NCI-H524 treated with DMSO at 0.1 percent for 48 hours (cell line): Measurements from ENCODE around the gene STK16.
"Not testable (repeated sequence)": the region's sequence is repeated elsewhere in the genome, so short reads cannot be mapped to it uniquely, and the experiment has no call there.

Experiments used
- DNase-seq: peaks from one replicate; lab custom pipeline; 2025; lab: John Stamatoyannopoulos, UW

STK16 gene, protein sequence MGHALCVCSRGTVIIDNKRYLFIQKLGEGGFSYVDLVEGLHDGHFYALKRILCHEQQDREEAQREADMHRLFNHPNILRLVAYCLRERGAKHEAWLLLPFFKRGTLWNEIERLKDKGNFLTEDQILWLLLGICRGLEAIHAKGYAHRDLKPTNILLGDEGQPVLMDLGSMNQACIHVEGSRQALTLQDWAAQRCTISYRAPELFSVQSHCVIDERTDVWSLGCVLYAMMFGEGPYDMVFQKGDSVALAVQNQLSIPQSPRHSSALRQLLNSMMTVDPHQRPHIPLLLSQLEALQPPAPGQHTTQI

DNA sequence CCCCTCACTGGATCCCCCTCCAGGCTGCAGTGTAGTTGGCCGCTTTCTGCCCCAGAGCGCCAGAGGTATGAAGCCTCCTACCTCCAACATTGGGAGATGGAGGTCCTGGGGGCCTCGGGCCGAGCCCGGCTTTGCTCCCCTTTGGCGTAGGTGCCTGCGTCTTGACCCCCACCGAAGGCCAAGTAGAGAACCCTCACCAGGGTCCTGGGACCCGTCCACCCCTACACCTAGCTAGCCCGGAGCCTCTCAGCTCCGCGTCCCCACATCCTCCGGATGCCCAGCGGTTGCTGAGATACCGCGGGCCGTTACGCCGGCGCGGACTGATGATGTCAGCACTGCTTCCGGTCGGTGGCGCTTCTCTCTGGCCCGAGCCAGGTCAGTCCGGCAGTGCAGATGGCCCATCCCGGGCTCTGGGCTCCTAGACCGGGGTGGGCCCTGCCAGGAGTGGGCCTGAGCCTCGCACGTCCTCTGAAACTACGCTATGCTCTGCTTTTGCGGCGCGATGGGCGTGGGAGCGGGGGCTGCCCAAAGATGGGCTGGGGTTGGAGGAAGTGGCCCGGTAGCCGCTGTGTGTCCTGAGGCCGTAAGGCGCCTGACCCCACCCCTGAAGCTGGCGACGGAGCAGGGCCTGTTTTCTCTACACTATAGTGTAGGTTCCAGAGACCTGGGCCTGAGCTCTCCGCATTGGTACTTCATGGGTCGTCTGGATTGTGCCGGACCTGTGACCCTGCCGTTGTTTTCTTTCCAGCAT is at the start of gene STK16, which contains the start of gene GLB1L:
TSS of gene STK16 (plus strand) at position 332 of the 751 bp plus-strand sequence. CDS start 521 bp downstream, outside the sequence.
TSS of gene GLB1L (minus strand) at position 297 of the 751 bp plus-strand sequence. CDS start 1,871 bp downstream, outside the sequence.
- DNase-seq: peak; percentile 26

DNA sequence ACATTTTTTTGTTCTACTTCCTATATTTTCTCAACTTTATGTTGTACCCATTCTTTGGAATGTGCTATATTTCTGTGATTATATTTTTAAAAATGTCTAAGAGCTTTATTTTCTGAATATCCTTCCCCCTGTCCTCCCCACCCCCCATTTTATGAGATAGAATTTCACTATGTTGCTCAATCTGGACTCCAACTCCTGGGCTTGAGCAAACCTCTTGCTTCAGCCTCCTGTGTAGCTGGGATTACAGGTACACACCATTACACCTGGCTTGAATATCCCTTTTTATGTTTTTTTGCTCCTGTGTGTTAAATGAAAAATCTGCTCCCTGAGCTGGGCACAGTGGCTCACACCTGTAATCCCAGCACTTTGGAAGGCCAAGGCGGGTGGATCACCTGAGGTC is 47.9 kb upstream of the STK16 start:
- no peak for DNase-seq

DNA sequence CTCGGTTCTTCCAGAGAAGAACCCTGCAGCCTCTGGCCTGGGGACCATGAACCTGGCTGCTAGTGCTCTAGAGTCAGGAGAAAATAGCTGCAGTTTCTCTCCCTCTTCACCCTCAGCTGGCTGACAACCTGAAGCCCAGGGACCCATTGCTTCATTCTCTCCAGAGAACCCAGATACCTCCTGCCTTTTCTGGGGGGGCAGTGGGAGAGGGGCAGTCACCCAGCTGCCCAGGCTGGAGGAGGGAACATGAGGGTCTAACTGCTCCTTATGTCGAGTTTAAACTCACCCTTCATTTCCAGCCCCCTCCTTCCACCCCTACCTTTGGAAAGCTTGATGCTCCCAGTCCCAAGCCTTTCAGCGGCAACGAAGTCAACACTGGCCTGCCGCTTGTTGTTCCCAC is 46.3 kb upstream of the STK16 start:
- no peak for DNase-seq

DNA sequence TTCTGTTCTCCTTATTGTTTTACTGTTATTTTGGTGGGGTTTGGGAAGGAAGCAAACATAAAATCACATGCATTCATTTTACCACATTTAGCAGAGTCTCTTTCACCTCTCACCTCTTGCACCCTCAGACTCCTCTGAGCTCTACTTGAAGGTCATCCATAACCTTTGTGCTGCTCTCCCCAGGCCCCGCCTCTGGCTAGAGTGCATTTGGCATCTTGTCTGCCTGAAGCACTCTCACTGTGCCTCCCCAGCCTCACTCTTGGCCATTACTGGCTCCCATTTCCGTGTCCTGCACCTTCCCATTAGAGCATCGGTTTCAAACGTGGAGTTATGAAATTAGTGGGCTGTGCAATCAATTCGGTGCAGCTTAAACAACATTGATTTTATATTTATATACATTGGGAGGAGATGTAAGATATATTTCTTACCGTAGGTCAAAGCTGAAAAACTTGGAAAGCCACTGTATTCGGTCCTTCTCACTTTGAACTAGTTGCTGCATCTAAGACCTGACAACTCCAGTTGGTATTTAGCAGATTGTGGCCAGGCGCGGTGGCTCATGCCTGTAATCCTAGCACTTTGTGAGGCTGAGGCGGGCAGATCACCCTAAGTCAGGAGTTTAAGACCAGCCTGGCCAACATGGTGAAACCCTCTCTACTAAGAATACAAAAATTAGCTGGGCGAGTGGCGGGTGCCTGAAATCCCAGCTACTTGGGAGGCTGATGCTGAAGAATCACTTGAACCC is 45.6 kb upstream of the STK16 start:
- DNase-seq: no peak

DNA sequence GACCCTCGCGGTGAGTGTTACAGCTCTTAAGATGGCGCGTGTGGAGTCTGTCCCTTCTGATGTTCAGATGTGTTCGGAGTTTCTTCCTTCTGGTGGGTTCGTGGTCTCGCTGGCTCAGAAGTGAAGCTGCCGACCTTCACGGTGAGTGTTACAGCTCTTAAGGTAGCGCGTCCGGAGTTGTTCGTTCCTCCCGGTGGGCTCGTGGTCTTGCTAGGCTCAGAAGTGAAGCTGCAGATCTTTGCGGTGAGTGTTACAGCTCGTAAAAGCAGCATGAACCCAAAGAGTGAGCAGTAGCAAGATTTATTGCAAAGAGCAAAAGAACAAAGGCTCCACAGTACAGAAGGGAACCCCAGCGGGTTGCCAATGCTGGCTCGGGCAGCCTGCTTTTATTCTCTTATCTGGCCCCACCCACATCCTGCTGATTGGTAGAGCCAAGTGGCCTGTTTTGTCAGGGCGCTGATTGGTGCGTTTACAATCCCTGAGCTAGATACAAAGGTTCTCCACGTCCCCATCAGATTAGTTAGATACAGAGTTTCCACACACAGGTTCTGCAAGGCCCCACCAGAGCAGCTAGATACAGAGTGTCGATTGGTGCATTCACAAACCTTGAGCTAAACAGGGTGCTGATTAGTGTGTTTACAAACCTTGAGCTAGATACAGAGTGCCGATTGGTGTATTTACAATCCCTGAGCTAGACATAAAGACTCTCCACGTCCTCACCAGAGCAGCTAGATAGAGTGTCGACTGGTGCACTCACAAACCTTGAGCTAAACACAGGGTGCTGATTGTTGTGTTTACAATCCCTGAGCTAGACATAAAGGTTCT is 44.6 kb upstream of the STK16 start:
- not testable (repeated sequence) for DNase-seq

DNA sequence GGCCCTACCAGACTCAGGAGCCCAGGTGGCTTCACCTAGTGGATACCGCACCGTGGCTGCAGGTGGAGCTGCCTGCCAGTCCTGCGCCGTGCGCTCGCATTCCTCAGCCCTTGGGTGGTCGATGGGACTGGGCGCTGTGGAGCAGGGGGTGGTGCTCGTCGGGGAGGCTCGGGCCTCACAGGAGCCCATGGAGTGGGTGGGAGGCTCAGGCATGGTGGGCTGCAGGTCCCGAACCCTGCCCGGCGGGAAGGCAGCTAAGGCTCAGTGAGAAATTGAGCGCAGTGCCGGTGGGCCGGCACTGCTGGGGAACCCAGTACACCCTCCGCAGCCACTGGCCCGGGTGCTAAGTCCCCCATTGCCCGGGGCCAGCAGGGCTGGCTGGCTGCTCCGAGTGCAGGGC is 43.9 kb upstream of the STK16 start:
- not testable (repeated sequence) for DNase-seq

DNA sequence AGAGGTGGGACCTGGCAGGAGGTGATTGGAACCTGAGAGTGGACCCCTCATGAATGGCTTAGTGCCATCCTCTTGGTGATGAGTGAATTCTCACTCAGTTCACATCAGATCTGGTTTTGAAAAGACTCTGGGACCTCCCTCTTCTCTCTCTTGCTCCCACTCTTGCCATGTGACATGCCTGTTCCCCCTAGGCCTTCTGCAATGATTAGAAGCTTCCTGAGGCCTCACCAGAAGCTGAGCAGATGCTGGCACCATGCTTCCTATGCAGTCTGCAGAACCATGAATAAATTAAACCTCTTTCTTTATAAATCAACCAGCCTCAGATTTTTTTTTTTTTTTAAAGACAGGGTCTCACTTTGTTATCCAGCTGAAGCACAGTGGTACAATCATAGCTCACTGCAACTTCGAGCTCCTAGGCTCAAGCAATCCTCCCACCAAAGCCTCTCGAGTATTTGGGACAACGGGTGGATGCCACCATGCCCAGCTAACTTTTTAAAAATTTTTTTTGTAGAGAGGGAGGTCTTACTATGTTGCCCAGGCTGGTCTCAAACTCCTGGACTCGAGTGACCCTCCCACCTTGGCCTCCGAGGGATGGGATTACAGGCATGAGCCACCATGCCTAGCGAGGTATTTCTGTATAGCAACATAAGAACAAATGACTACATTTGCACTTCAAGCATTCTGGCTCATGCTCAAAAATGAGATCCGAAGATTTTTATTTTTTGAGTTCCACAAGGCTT is 40.7 kb upstream of the STK16 start:
- DNase-seq: no peak

DNA sequence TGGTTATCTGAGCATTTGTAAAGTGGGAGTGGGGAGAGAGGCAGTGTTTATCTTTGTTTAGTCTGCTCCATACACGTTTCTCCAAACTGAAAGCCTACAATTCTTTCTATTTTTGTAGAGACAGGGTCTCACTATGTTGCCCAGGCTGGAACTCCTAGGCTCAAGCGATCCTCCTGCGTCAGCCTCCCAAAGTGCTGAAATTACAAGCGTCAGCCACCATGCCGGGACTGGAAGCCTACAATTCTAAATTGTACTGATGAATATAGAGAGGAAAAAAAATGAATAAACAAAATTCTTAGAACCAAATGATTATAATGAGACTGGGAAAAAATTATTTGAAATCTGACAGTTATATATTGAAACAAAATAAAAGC is 40.1 kb upstream of the STK16 start:
- DNase-seq: no peak

DNA sequence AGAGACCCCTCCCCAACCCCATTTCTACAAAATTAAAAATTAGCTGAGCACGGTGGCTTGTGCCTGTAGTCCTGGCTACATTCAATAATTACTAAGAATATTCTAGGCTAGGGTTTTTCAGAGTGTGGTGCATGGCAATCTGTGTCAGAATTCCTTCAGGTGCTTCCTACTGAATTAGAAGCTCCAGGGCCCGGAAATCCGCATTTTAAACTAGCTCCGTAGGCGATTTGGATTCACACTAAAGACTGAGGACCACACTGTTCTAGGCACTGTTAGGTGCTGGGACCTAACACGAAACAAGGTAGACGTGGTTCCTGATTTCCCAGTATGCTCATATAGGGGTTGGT is 39.3 kb upstream of the STK16 start:
- no peak for DNase-seq

DNA sequence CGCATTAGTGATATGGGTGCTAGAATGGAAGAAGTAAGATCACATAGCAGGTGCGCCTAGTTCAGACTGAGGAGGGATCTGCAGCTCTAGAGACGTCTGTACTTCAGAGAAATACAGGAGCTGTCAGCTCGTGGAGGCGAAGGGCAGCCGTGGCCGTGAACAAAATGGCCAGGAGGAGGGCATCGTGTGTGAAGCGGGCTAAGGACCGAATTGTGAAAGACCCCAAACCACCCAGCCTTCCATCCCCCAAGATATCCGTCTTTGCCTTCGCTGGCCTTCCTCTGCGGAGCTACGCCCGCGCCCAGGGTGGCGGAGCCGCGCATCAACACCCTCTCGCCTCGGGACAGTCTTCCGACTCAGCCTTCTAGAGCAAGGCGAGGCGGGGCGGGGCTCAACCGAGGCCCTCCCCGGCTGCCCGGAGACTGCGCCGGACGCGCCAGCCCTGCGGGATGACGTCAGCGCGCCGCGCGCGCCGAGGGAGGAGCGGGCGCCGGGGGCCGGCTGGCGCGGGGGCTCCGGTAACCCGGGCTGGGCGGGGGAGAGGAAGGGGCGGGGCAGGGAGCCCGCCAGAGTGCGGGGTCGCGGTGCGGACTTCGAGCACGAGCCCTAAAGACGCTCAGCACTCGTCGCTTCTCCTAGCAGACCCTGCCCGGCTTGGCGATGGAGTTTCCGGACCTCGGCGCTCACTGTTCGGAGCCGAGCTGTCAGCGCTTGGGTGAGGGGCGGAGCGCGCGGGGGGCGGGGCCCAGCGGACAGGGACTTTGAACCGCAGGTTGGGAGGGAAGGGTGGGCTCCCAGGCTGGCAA is 38.7 kb upstream of the STK16 start, which contains the start of gene ZFAND2B:
TSS of gene ZFAND2B (plus strand) at position 455 of the 806 bp plus-strand sequence. CDS start at position 661, 206 bp downstream.
- DNase-seq: peak; percentile 51

DNA sequence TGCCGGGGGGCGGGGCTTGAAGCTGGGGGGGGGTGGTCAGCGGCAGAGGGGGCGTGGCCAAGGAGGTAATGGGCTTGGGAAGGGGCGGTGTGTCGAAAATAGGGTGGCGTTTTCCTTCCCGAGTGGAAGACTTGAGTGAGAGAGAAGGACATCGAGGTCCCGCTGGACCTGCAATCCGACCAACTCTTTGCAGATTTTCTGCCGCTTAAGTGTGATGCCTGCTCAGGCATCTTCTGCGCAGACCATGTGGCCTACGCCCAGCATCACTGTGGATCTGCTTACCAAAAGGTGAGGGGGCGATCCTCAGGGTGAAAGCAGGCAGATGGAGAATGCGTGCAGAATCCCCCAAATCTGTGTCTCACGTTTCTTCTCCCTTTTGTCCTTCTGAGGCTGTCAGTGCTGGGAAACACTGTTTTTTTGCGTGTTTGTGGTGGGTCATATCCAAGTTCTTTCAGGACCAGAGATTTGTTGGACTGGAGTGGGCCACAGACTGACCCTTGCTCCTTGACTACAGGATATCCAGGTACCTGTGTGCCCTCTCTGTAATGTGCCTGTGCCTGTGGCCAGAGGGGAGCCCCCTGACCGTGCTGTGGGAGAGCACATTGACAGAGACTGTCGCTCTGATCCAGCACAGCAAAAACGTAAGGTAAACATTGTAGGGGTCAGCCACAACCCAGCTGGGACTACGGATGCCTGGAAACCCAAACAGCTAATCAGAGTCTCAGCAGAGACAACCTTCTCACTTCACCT is 38.0 kb upstream of the STK16 start:
- DNase-seq: no peak

DNA sequence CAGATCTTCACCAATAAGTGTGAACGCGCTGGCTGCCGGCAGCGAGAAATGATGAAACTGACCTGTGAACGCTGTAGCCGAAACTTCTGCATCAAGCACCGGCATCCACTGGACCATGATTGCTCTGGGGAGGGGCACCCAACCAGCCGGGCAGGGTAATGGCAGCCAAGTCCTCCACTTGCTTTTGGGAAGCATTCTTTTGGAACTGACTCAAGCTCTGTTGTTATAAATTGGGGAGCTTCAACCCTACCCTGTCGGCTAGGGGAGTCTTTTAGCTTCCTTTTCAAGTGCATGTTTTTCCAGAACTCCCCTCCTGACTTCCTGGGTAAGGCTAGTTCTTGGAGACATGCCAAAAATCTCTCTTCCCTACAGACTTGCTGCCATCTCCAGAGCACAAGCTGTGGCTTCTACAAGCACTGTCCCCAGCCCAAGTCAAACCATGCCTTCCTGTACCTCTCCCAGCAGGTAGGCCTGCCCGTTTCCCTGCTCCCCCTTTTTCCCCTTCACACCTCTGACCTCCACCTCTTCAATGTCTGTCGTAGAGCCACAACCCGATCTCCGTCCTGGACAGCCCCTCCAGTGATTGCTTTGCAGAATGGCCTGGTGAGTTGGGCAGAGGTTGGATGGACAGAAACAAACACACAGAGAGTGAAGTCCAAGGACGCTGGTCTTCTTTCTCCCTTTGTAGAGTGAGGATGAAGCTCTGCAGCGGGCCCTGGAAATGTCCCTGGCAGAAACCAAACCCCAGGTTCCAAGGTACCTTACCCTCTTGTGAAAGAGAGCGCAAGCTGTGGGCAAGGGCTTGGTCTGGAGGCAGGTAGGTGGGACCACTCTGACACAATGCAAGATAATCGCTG is 37.2 kb upstream of the STK16 start:
- DNase-seq: no peak

DNA sequence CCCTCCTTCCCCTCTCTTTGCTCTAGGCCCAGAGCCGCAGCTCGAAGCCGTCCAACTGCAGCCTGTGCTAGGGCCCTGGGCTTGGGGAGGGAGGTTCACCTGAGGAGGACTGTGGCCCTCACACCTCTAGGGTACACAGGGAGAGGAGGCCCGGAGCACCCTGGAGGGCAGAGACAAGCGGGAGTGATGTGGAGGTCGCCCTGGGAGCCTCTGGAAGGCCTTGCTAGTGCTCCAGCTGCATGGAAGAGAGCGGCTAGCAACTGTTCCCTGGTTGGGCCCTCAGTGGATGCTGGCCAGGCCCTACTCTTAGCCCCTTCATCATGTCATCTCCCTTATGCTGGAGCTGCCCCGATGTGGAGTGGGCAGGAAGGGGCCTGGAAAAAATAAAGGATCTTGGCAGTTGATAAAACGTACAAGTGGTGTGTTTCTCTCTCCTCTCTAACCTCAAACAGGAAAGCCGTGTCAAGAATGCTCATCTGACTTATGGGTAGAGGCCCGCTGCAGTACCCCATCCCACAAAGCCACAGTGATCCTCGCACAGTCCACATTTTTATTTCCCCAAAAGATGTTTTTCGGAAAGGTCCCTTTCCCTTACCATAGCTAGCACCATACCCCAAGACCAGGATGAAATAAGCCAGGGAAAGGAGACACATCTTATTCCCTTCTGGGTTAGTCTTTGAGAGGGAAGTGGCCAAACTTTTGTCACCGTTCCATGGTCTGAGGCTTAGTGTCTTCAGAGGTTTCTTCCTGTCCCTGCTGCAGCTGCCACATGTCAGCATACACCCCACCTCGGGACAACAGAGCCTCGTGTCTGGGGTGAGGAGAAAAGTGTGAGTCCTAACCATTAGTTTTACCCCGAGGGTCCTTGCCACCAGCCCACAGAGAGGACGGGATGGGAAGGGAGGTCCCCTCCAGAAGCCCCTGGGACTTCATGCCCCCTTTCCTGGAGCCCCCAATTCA is 35.8 kb upstream of the STK16 start:
- no peak for DNase-seq

DNA sequence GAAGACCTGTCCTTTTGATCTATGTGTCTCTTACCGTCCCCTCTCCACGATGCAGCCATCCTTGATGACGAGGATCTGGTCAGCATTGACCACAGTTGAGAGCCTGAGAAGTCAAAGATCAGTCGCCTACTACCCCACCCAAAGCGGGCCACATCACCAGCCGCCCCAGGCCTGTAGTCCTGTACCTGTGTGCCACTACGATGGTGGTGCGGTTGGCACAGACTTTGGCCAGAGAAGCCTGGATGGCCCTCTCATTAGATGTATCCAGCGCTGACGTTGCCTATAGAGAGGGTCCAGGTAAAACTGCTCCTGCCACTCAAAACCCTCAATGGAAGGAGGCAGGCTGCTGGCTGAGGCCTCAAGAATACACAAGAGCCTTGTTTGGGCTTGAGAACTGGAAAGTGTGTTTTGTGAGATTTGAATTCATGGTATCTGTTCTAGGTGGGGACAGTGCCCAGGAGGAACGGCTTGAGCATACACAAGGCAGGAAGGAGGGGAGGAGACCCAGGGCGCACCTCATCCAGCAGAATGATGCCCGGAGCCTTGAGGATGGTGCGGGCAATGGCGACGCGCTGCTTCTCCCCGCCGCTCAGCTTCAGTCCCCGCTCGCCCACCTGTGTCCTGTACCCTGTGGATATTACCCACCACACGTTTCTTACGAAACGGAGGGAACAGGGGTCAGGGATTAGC is 34.9 kb upstream of the STK16 start:
- DNase-seq: no peak

DNA sequence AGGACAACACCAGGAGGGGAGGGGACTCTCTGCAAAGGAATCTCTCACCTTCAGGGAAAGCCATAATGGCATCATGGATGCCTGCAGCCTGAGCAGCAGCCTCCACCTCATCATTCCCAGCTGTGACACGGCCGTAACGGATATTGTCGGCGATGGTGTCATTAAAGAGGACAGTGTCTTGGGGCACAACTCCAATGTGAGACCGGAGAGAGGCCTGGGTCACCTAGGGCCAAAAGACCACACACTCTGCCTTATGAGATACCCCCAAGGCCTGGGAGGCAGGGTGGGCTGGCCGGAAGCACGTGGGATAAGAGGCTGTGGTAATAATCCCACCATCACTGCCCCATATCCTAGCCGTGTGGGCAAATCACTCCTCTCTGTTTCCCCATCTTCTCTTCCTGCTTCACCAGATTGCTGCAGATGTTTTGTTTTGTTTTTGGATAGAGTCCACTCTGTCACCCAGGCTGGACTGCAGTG is 34.4 kb upstream of the STK16 start:
- DNase-seq: no peak

DNA sequence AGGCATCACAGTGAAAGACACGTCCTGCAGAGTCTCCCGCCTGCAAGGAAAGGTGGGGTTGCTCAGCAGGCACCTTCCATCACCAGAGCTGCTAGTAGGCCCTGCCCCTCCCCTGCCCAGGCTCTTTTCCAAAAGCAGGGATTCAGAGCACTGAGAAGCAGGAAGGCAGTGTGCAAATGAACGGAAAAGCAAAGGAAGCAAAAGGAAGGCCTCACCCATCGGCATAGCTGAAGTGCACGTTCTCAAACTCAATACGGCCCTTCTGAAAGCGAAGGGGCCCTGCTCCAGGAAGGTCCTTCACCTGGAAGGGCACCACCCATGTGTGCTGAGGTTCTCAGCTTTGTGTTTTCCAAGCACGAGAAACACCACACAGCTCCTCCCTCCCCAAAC is 32.3 kb upstream of the STK16 start:
- DNase-seq: no peak
